Activated CD4-positive, alpha-beta T cell treated with anti-CD3 and anti-CD28 coated beads, Interleukin-2, amount 50 U/mL, for 16 hours (primary cell): ENCODE results near the gene OIT3.
"Not testable (repeated sequence)": the region's sequence is repeated elsewhere in the genome, so short reads cannot be mapped to it uniquely, and the experiment has no call there.

Experiments
- DNase-seq: peaks from one replicate; pipeline ENCODE4 v3.0.0-alpha.2; 2020

The OIT3 gene

DNA sequence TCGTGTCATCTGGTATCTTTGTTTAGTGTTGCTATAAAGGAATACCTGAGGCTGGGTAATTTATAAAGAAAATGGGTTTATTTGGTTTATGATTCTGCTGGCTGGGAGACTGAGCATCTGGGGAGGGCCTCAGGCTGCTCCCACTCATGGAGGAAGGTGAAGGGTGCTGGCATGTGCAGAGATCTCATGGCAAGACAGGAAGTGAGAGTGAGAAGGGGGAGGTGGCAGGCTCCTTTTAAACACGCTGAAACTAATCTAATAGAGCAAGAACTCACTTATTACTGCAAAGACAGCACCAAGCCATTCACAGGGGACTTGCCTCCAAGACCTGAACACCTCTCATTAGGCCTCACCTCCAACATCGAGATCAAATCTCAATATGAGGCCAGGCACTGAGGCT lies 11.3 kb downstream of the OIT3 start:
- no peak for DNase-seq

DNA sequence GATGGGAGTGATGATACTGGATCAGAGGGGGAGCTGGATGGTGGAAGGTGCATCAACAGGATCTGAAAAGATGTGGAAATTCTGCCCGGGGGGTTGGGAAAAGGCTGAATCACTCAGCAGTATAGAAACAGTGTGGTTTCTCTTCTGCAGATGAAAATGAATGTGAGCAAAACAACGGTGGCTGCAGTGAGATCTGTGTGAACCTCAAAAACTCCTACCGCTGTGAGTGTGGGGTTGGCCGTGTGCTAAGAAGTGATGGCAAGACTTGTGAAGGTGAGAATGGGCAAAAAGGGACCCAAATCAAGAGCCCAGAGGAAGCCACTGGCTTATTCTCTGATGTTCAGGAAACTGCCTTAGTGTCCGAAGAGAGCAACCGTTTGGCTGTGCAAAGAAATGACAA lies 12.9 kb downstream of the OIT3 start:
- no peak for DNase-seq

DNA sequence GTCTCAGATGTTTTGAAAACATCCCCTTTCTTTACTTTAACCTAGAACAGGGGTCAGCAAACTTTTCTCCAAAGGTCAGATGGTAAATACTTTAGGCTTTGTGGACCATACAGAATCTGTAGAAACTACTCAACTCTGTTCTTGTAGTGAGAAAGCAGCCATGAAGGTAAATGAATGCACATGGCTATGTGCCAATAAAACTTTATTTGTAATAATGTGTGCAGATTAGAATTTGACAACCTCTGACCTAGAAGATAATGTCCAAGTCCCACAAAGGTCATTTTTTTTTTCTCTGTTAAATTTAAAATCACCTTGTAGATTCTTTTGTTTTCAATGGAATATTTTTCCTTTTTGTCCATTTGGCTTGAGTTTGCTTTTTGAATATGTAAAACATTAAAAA lies 17.2 kb downstream of the OIT3 start:
- DNase-seq, result no peak

DNA sequence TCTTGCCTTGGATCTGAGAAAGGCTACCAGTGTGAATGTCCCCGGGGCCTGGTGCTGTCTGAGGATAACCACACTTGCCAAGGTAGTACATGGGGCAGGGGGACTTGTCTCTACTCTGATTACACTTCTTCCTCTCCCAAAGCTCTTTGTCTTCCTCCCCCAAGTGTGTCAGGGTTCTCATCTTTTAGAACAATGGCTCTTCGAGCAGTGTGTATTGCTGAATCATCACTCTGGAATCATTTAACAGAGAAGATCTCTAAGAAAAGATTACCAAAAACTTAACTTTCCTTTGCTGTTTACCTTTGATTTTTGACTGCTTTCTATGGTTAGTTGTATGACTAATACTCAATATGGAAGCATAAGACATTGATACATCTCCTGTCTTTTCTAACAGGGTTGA lies 18.2 kb downstream of the OIT3 start:
- no peak for DNase-seq

DNA sequence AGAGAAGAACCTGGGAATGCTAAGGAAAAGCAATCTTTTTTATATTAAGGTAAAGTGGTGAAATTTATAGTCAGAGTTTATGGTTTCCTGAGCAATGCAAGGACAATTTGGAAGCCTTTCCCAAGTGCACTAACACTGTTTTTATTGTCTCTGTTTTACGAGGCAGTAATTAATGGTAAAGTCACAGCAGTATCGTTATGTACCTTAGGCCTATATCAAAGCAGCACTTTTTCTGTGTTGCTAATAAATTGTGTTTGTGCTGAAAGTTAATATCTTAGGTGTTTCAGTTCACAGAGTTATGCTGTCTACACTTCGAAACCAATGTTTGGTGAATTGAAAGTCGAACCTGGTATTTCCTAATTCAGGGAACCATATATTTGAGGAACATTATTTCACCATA lies 19.2 kb downstream of the OIT3 start:
- no peak for DNase-seq

DNA sequence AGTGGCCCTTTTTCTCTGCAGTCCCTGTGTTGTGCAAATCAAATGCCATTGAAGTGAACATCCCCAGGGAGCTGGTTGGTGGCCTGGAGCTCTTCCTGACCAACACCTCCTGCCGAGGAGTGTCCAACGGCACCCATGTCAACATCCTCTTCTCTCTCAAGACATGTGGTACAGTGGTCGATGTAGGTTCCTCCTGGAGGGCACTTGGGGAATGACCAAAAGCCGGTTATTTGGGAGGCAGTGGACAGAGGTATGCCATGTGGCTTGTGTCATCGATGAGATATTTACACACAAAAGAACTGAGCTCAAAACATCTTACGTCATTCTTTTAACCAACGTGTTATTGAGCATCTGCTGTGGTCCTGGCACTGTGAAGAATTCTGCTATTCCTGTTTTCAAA lies 19.7 kb downstream of the OIT3 start:
- no peak for DNase-seq

DNA sequence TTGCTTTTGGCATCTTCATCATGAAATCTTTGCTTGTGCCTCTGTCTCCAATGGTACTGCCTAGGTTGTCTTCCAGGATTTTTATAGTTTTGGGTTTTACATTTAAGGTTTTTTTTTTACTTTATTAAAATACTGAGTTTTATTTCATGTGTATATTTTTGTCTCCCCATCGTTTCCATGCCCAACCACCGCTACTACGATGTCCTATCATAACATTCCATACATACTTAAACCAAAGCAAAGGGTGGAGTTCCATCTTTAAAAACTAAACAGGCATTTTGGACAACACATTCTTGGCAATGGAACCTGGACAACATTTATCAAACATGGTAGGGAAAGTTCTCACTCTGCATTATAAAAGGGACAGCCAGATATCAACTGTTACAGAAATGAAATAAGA lies 23.7 kb downstream of the OIT3 start:
- DNase-seq, result not testable (repeated sequence)

DNA sequence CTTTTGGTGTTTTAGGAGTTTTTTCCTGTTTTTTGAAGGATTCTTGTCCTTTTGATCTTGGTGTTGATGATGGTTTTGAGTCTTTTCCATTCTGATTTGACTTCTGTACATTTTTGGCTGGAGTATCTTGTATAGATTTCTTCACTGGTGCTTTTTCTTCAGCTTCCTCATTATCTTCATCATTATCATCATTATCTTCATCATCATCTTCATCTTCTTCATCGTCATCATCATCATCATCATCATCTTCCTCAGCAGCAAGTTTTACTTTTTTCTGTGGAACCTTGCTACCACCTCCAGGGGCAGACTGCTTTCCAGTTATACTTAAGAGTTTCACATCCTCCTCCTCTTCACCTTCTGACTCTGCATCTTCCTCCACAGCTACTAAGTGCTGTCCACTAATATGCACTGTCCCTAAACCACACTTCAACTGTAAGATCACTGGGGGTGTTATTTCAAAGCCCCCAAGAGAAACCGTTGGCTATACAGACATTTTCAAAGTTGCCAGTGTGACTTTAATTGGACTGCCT lies 24.3 kb downstream of the OIT3 start:
- not testable (repeated sequence) for DNase-seq

DNA sequence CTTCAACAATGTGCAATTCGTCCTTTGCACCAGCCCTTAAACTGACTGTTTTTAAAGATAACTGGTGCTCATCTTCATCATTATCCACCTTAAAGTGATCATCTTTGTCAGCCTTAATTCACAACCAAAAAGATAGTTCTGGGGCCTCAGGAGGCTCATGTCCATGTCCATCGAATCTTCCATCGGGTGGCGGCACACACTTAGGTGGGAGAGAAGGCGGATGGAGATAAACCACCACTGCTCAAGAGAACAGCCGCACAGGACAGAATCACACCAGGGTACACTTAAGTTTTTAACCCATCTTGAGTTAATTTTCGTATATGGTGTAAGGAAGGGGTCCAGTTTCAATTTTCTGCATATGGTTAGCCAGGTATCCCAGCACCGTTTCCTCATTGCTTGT lies 24.8 kb downstream of the OIT3 start:
- DNase-seq, result no peak

DNA sequence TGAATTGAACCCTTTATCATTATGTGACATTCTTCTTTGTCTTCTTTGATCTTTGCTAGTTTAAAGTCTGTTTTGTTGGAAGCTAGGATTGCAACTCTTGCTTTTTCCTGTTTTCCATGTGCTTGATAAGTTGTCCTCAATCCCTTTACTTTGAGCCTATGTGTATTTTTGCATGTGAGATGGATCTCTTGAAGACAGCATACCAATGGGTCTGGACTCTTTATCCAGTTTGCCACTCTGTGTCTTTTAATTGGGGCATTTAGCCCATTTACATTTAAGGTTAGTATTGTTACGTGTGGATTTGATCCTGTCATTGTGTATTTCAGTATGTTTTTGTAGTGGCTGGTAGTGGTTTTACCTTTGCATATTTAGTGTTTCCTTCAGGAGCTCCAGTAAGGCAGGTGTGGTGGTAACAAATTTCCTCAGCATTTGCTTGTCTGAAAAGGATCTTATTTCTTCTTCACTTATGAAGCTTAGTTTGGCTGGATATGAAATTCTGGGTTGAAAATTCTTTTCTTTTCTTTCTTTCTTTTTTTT lies 27.7 kb downstream of the OIT3 start:
- not testable (repeated sequence) for DNase-seq

DNA sequence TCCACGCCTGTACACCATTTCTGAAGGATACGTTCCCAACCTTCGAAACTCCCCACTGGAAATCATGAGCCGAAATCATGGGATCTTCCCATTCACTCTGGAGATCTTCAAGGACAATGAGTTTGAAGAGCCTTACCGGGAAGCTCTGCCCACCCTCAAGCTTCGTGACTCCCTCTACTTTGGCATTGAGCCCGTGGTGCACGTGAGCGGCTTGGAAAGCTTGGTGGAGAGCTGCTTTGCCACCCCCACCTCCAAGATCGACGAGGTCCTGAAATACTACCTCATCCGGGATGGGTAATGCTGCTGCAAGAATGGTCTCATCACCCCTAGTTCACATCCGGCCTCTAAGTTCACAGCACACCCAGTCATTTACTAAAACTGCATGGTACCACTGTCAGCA lies 30.8 kb downstream of the OIT3 start:
- DNase-seq, result no peak

DNA sequence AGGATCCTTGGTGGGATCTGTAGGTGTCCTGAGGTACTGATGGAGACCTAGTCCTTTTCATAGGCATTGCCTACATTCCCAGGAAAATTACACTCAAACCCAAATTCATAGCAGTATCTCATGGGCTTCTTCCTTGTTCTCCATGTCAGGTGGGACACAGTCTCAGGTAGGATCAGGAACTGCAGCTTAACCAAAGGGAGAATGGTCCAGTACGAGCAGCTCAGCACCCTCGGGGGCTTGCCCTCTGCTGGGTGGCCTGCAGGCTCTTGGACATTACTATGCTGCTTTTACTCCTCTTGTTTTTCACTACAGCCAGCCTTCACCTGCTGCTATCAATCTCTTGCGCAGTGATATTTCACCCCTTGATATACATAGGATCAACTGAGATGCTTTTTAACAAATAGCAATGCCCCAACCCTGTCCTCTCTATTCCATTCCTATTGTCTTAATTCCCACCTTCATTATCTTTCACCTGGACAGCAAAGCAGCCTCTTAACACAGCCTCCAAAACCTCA lies 32.5 kb downstream of the OIT3 start:
- DNase-seq, result no peak

DNA sequence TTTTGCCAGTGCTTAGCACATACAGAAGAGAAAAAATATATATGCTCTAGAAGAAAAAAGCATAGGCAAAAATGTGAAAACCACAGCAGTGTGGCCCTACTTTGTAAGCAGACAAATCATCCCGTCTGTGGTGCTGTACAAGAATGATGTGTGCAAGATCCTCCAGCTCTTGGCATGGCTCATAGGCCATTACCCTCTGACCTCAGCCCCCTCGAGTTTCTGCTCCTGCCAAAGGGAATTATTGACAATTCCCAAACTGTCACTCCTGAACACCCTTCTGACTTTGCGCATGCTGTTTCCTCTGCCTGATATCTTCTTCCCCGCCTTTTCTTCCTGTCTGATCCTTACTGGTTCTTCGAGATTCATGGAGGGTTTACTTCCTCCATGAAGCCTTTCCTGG lies 33.9 kb downstream of the OIT3 start:
- no peak for DNase-seq

DNA sequence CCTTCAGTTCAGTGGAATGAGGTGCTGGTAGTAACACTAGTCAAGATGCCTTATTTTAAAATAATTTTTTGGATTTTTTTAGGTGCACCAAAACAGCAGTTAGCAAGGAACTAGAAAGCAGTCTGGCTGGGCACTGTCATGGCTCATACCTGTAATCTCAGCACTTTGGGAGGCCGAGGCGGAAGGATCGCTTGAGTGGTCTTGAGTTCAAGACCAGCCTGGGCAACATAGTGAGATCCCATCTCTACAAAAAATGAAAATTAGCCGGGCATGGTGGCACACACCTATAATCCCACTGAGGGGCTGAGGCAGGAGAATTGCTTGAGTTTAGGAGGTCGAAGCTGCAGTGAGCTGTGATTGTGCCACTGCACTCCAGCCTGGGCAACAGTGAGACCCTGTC lies 35.3 kb downstream of the OIT3 start:
- no peak for DNase-seq

DNA sequence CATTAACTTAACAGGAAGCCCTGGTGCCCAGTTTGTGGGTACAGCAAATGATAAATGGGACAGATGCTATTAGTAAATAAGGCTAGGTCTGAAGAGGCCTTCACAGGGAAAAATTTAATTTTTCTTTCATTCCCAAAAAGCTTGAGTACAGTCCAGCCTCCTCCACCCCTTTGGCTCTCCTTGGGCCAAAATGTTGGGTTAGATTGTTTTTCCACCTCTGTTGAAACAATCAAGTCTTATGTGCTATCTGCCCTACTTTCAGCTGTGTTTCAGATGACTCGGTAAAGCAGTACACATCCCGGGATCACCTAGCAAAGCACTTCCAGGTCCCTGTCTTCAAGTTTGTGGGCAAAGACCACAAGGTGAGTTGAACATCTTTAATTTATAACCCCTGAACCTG lies 36.7 kb downstream of the OIT3 start:
- no peak for DNase-seq

DNA sequence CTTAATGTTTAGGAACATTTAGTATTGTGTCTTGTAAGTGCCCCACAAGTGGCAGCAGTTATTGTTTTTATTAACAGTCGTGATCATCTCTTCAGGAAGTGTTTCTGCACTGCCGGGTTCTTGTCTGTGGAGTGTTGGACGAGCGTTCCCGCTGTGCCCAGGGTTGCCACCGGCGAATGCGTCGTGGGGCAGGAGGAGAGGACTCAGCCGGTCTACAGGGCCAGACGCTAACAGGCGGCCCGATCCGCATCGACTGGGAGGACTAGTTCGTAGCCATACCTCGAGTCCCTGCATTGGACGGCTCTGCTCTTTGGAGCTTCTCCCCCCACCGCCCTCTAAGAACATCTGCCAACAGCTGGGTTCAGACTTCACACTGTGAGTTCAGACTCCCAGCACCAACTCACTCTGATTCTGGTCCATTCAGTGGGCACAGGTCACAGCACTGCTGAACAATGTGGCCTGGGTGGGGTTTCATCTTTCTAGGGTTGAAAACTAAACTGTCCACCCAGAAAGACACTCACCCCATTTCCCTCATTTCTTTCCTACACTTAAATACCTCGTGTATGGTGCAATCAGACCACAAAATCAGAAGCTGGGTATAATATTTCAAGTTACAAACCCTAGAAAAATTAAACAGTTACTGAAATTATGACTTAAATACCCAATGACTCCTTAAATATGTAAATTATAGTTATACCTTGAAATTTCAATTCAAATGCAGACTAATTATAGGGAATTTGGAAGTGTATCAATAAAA lies 38.9 kb downstream of the OIT3 start:
- DNase-seq, result no peak

DNA sequence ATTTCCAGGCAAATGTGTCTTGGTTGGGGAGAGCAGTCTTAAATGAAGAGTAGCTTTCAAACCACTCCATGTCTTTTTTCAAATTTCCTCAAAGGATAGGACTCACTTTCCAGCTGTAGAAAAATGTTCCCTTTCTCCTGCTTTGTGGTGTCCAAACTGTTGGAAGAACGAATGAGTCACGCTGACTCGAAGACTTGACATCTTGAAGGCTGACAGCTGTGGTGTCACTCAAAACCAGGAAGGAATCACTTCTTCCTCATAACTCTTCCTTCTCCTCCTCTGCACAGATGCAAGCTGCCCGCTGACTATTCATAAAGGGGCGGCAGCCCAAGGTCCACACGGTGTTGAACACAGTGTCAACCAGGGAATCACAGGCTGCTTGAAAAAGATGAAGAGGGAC lies 41.8 kb downstream of the OIT3 start:
- no peak for DNase-seq

DNA sequence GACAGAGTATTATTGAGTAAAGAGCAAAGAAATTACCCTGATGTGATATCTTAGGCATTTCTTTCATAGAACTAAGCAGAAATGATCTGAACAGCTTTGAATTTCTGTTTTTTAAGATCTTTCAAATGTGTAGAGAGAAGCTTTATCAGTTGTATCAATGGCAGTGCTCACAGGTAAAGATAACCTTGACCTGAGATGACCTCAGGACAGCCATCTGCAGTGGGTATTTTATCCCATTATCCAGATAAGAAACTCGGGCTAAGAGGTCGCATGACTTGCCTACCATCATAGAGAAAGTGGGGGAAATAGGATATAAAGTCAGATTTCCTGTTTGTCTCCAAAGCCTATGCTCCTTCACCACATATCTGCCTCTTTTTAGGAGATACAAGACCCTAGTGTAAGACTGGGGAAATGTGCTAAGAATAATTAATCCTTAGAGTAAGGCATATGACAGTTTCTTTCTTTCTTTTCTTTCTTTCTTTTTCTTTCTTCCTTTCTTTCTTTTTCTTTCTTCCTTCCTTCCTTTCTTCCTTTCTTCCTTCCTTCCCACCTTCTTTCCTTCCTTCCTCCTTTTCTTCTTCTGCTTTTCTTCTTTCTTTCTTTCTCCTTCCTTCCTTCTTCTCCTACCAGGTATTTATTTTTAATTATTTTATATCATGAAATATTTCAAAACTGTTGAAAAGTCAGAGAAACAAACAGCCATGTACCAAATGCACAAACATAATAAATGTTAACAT lies 50.1 kb downstream of the OIT3 start:
- no peak for DNase-seq

DNA sequence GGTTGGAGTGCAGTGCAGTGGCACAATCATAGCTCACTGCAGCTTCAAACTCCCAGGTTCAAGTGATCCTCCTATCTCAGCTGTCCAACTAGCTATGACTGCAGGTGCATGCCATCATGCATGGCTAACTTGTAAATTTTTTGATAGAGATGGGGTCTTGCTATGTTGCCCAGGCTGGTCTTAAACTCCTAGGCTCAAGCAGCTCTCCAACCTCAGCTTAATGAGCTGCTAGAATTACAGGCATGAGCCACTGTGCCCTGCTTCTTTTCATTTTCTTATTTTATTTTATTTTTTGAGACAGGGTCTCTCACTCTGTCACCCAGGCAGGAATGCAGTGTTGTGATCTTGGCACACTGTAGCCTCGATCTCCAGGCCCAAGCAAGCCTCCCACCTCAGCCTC lies 53.4 kb downstream of the OIT3 start:
- no peak for DNase-seq

DNA sequence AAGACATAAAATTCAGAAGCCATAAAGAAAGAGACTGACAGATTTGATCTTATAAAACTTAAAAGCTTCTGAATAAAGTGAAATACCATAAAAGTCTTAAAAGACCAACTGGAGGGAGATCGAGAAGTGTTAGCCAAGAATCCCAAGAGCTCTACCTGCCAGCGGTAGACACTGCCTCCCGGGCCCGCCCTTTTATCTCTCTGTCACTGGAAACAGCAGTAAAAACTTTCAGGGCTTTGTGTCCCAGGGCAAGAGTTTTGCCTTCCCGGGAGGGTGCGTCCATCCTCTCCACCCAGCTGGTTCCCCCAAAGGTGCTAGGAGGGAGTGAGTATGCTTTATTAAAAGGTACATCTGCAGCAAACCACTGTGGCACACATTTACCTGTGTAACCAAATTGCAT lies 55.2 kb downstream of the OIT3 start:
- DNase-seq, result no peak

DNA sequence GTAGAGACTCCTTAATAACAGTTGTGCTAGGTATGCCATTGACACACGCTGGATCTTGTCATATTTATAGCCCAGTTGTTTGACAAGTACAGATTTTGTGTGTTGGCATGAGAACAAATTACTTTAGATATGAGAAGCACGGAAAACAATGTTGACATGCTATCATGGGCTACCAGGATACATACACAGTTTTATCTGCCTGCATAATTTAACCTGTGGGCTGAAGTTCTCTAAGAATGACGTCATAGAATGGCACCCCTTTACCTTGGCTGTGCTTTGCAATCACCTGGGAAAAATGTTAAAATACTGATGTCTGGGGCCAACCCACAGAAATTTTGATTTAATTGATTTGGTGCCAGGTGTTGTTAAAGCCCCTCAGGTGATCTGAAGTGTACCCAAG lies 58.2 kb downstream of the OIT3 start:
- DNase-seq, result no peak

DNA sequence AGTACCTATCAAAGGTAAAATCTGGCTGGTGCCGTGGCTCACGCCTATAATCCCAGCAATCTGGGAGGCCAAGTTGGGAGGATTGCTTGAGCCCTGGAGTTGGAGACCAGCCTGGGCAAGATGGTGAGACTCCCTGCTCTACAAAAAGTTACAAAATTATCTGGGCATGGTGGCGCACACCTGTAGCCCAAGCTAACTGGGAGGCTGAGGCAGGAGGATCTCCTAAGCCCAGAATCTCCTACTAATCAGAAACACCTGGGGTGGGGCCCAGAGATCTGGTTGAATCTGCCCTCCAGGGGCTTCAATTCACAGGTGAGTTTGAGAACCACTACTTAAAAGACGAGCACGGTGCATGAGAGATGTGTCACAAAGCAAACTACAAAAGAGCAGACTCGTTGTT lies 58.6 kb downstream of the OIT3 start:
- DNase-seq, result no peak

DNA sequence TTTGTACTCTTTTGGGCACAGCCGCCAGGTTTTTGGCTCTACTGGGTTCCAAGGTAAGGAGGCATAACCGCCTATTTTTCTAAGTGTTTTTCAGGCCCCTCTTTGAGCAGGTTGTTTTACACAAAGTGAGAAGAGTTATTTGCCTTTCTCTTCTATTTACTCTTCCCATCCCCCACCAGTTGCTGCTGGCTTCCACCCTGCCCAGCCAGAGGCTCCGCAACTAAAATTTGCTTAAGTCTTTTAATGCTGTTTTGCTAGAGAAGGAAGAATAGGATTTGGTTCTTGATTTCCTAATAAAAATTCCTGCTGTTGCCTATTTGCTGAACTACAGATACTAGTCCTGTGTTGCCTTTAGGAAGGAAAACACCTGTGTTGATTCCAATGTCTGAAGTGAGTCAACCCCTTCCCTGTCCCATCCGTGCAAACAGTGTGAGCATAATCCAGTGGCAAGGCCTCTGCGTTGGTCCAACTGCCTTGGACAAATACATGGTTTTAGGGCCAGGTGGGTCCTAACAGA lies 59.2 kb downstream of the OIT3 start:
- no peak for DNase-seq

DNA sequence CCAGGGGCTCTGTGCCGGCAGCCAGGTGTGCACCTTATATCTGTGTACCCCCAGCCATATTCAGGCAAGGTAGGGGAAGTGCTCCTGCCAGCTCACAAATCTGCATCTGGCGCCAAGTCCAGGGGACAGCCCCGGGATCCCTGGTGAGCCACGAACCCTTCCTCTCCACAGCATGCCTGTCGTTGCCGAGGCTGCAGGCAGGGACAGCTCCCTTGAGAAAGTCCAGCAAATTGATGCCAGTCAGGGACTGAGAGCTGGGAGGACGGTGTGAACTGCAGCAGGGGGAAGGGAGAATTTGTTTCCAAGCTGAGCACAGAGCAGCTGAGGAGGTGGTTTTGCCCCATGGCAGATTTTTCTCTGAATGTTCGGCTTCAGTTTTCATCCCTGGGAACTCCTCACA lies 60.1 kb downstream of the OIT3 start:
- DNase-seq, result no peak
